Tibial artery (tissue), 4 donors: ENCODE measurements around the gene F7.

ENCODE experiments used
- DNase-seq, 2 donors: peaks; one replicate each; pipeline ENCODE4 v3.0.0-alpha.2; 2019
- H3K27ac ChIP-seq, 2 donors: fragments of 200-600 bp; sonication (generic) in 1 of 2; 1 replicate in 1 of 2; 2 replicates in 1 of 2; pipeline ENCODE4 v1.5.1; 2018 to 2019; ENCODE audit warnings: mild to moderate bottlenecking in 1 of 2
- H3K27me3 ChIP-seq, 2 donors: fragments of 200-600 bp; sonication (generic) in 1 of 2; one replicate each; pipeline versions ENCODE4 v1.5.1 to v1.6.0; 2016 to 2019
- H3K36me3 ChIP-seq, 3 donors: fragments of 200-600 bp; sonication (generic) in 2 of 3; one replicate each; pipeline ENCODE4 v1.5.1; 2016 to 2019; ENCODE audit warnings: mild to moderate bottlenecking in 2 of 3
- H3K4me1 ChIP-seq, 4 donors: fragments of 200-600 bp; sonication (generic) in 2 of 4; 1 replicate in 3 of 4; 2 replicates in 1 of 4; pipeline ENCODE4 v1.5.1; 2016 to 2019
- H3K4me3 ChIP-seq, 2 donors: fragments of 200-600 bp; sonication (generic) in 1 of 2; 1 replicate in 1 of 2; 2 replicates in 1 of 2; pipeline ENCODE4 v1.5.1; 2018 to 2019; ENCODE audit warnings: mild to moderate bottlenecking in 2 of 2
- H3K9me3 ChIP-seq, 3 donors: fragments of 200-600 bp; sonication (generic) in 1 of 3; one replicate each; pipeline ENCODE4 v1.5.1; 2016 to 2019
- CTCF ChIP-seq, 2 experiments: fragments of 200-600 bp in 1 of 2; fragments of 450-650 bp in 1 of 2; IDR thresholded peaks; one replicate each; pipeline ENCODE4 v1.5.1; 2017 to 2019; ENCODE audit warnings: antibody characterized with exemption in 2 of 2, mild to moderate bottlenecking in 1 of 2, moderate library complexity in 1 of 2
- intact Hi-C: fragments of 100-400 bp; cut with DNase I; formaldehyde crosslinking; loops from one replicate; pipeline ENCODE4 v1.15.0; 2023; ENCODE audit warnings: low total_unique reads

Gene F7

GRCh38 chr13:113093580-113094409 lies 11.8 kb upstream of the F7 start:
- no peak for TF ChIP-seq CTCF (IDR thresholded peaks at IDR 0.05)

GRCh38 chr13:113094410-113094800 lies 11.2 kb upstream of the F7 start:
- Histone ChIP-seq H3K9me3 (no peaks in the 10 kb centered on the region), H3K4me3 (no peak overlapping the region), H3K36me3 (peaks cover 0 to 69% (median 3%) of the 10 kb centered on the region in 3 donors), H3K4me1 (no peaks in the 10 kb centered on the region), H3K27ac (no peak overlapping the region), H3K27me3 (peaks cover 0 to 10% of the 10 kb centered on the region in 2 donors)
- intact Hi-C loops = no loop called here
- DNase-seq = no peak
- TF ChIP-seq CTCF (IDR thresholded peaks at IDR 0.05) = no peak

More at GRCh38 chr13:113093580-113094409, 11.8 kb upstream of the F7 start:
- Histone ChIP-seq H3K27ac (no peak overlapping the region), H3K9me3 (no peaks in the 10 kb centered on the region), H3K4me3 (no peak overlapping the region), H3K27me3 (peaks cover 0 to 10% of the 10 kb centered on the region in 2 donors), H3K4me1 (no peaks in the 10 kb centered on the region), H3K36me3 (peaks cover 0 to 74% (median 3%) of the 10 kb centered on the region in 3 donors)
- intact Hi-C loops = no loop called here
- DNase-seq = no peak

- no peak for DNase-seq
- Histone ChIP-seq H3K27me3 (peaks cover 0 to 10% of the 10 kb centered on the region in 2 donors), H3K4me1 (no peaks in the 10 kb centered on the region), H3K36me3 (peaks cover 0 to 59% (median 3%) of the 10 kb centered on the region in 3 donors), H3K9me3 (no peaks in the 10 kb centered on the region), H3K4me3 (no peak overlapping the region), H3K27ac (no peak overlapping the region)
- intact Hi-C loops = no loop called here
- no peak for TF ChIP-seq CTCF (IDR thresholded peaks at IDR 0.05)
Measured at GRCh38 chr13:113095146-113096051, 10.2 kb upstream of the F7 start.

GRCh38 chr13:113096052-113096744 lies 9.4 kb upstream of the F7 start:
- Histone ChIP-seq H3K27ac (no peak overlapping the region), H3K36me3 (peaks cover 0 to 51% (median 3%) of the 10 kb centered on the region in 3 donors), H3K4me3 (no peak overlapping the region), H3K9me3 (no peaks in the 10 kb centered on the region), H3K27me3 (peaks cover 0 to 10% of the 10 kb centered on the region in 2 donors), H3K4me1 (no peaks in the 10 kb centered on the region)
- intact Hi-C loops = no loop called here
- DNase-seq = no peak
- TF ChIP-seq CTCF (IDR thresholded peaks at IDR 0.05) = no peak

- peaks cover 0 to 10% of the 10 kb centered on the region in 2 donors for H3K27me3 ChIP-seq
- no peak for DNase-seq
- no peak overlapping the region for H3K27ac ChIP-seq
- H3K9me3 ChIP-seq = no peaks in the 10 kb centered on the region
- H3K4me3 ChIP-seq = no peak overlapping the region
- intact Hi-C loops = no loop called here
- no peaks in the 10 kb centered on the region for H3K4me1 ChIP-seq
- peaks cover 0 to 45% (median 3%) of the 10 kb centered on the region in 3 donors for H3K36me3 ChIP-seq
- TF ChIP-seq CTCF (IDR thresholded peaks at IDR 0.05) = no peak
Measured at GRCh38 chr13:113096745-113097305, 8.8 kb upstream of the F7 start.
